Measurements from ENCODE around the gene TMEM182.

DNA sequence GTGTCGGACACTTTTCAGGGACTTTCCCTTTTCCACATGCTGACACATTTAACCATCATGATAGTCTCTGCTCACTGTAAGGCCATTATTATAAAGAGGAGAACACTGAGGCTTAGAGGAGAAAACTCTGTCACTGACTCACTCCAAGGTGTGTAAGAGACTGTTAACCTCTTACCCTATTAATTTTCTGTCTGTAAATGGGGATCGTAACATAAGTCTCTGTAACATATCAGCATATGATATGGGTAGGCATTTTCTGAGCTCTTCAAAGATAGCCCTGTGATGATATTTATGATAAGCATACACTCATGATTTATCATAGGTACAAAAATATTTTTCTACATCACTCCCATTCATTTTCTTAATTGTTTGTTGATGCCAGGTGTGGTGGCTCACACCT lies 36.4 kb downstream of the TMEM182 start:
- no peak for TF ChIP-seq POLR2A (IDR thresholded peaks at IDR 0.05)
- TF ChIP-seq, protein P1, sequence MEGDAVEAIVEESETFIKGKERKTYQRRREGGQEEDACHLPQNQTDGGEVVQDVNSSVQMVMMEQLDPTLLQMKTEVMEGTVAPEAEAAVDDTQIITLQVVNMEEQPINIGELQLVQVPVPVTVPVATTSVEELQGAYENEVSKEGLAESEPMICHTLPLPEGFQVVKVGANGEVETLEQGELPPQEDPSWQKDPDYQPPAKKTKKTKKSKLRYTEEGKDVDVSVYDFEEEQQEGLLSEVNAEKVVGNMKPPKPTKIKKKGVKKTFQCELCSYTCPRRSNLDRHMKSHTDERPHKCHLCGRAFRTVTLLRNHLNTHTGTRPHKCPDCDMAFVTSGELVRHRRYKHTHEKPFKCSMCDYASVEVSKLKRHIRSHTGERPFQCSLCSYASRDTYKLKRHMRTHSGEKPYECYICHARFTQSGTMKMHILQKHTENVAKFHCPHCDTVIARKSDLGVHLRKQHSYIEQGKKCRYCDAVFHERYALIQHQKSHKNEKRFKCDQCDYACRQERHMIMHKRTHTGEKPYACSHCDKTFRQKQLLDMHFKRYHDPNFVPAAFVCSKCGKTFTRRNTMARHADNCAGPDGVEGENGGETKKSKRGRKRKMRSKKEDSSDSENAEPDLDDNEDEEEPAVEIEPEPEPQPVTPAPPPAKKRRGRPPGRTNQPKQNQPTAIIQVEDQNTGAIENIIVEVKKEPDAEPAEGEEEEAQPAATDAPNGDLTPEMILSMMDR (IDR thresholded peaks at IDR 0.05) = no peak
